ENCODE results near the gene UTF1. TPM values are rescaled to one million over a fixed set of nuclear protein-coding genes. Genes with fewer than 3 reads are reported as not detected.

UTF1 gene
- total RNA-seq, 4 donors from 2014 or later = not detected

DNA sequence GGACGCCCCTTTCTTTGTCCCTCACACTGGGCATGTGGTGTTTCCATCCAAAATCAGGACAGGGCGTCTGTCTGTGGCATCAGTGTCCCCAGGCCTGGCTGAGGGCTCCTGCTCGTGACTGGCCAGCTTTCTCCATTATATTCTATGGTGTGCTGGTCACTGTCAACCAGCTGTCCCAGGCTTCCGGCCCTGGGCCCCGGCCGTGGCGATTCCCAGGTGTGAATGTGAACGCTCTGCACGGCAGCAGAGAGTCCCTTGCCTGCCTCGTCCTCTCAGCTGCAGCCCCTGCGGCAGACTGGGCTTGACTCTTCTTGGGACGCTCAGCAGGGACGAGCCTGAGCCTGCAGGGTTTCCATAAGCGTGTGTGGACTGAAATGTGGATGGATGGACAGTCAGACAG is 5.9 kb upstream of the UTF1 start:
- Histone ChIP-seq H3K4me1 (peaks cover 4 to 8% of the 10 kb centered on the region in 2 donors), H3K9me3 (no peaks in the 10 kb centered on the region), H3K36me3 (no peaks in the 10 kb centered on the region), H3K27ac (no peak overlapping the region), H3K4me3 (replicated peaks in 1 of 3) (no peak overlapping the region), H3K27me3 (peaks cover under 1% of the 10 kb centered on the region)
- DNase-seq = no peak
- TF ChIP-seq, protein P1, sequence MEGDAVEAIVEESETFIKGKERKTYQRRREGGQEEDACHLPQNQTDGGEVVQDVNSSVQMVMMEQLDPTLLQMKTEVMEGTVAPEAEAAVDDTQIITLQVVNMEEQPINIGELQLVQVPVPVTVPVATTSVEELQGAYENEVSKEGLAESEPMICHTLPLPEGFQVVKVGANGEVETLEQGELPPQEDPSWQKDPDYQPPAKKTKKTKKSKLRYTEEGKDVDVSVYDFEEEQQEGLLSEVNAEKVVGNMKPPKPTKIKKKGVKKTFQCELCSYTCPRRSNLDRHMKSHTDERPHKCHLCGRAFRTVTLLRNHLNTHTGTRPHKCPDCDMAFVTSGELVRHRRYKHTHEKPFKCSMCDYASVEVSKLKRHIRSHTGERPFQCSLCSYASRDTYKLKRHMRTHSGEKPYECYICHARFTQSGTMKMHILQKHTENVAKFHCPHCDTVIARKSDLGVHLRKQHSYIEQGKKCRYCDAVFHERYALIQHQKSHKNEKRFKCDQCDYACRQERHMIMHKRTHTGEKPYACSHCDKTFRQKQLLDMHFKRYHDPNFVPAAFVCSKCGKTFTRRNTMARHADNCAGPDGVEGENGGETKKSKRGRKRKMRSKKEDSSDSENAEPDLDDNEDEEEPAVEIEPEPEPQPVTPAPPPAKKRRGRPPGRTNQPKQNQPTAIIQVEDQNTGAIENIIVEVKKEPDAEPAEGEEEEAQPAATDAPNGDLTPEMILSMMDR (IDR thresholded peaks at IDR 0.05) = no peak
- TF ChIP-seq POLR2A (IDR thresholded peaks at IDR 0.05) = no peak
- intact Hi-C loops (cut with DNase I) = no loop called here
- 66% methylated on average over 11 to 13 of the region's 14 CpGs for WGBS, 2 donors

DNA sequence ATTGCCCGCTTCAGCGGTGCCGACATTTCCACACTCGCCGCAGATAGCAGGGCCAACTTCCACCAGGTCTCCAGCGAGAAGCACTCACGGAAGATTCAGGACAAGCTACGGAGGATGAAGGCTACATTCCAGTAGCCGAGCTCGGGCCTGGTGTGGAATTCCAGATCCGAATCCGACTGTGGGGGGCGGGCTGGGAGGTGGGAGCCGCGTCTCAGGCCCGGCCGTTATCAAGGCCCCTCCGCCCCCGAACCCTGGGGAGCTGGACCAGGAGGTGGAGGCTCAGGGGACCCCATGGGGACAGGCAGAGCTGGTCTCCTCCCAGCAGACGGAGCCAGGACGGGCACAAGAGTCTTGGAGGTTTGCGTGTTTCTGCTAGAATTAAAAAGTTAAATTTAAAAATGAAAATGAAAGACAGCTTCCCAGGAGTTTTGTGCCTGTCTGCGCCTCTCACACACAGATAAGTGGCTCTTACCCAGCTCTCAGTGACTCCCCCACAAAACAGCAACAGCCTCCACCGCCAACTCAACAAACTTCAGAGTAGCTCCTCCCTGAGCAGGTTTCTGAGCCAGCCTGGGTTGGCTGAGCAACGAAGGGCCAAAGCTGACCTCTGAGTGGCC is 5.2 kb upstream of the UTF1 start:
- Histone ChIP-seq H3K27me3 (peaks cover 8% of the 10 kb centered on the region), H3K36me3 (no peaks in the 10 kb centered on the region), H3K27ac (peak overlapping the region in 2 of 3 donors; percentile 49 to 51), H3K4me1 (peaks cover 4 to 13% of the 10 kb centered on the region in 2 donors), H3K9me3 (no peaks in the 10 kb centered on the region), H3K4me3 (replicated peaks in 1 of 3) (peak overlapping the region in 2 of 3 donors; percentile 31 to 34)
- 12 to 28% methylated on average over 11 to 22 of the region's 25 CpGs for WGBS, 2 donors
- intact Hi-C loops (cut with DNase I) = no loop called here
- no peak for TF ChIP-seq POLR2A (IDR thresholded peaks at IDR 0.05)
- TF ChIP-seq, protein P1 (IDR thresholded peaks at IDR 0.05) = no peak
- DNase-seq = peak; percentile 78

DNA sequence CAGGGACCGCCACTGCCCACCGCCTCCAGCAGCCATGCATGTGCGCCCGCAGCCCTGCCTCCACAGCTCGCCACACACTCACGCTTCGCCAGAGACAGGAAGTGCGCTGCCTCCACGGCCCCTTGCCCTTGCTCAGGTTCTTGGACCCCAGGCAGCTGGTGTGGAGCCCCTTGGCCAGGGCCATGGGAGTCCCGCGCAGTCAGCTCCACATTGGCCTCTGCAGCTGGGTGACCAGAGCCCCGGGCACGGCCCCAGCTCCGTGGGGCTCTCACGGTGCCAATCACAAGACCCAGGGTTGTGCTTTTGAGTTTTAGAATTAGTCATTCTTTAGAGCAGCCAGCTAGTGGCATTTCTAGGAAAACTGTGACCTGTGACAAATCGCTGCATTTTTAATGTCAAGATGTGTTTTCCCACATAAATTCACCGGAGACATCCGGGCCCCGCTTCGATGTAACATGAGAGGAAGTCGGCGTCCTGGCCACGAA is 4.3 kb upstream of the UTF1 start:
- intact Hi-C loops (cut with DNase I) = no loop called here
- 70 to 72% methylated on average over 17 to 23 of the region's 23 CpGs for WGBS, 2 donors
- TF ChIP-seq POLR2A (IDR thresholded peaks at IDR 0.05) = no peak
- TF ChIP-seq, protein P1 (IDR thresholded peaks at IDR 0.05) = no peak
- Histone ChIP-seq H3K9me3 (no peaks in the 10 kb centered on the region), H3K4me3 (replicated peaks in 1 of 3) (no peak overlapping the region), H3K27ac (peak overlapping the region in 1 of 3 donors; percentile 51), H3K4me1 (peaks cover 4 to 18% of the 10 kb centered on the region in 2 donors), H3K36me3 (no peaks in the 10 kb centered on the region), H3K27me3 (peaks cover 9% of the 10 kb centered on the region)
- DNase-seq = peak; percentile 10 to 22

DNA sequence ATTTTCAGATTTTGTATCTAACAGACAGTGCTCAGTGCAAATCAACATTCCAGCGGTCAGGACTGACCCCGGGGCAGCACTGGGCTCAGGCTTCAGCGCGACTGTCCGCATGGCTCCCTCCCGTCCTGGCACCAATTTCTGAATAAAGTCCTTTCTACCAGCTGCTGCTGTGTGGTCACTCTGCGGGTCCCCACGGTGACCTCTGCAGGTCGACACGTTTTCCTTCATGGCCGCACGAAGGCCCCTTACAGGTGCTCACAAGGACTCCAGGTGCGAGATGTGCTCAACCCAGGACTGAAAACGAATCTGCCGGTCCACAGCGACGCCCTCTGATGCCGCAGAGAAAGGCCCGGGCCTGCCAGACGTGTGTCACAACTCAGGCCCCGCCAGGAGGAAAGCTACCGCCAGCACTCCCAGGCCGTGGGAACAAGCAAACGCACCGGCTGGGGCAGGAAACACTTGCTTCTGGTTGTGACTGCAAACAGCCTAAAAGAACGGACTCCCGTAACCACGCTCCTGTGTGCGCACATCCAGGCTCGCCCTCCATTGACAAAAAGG is 3.7 kb upstream of the UTF1 start:
- 79 to 88% methylated on average over 23 to 30 of the region's 30 CpGs for WGBS, 2 donors
- intact Hi-C loops (cut with DNase I) = no loop called here

More for the DNA sequence above, 3.7 kb upstream of the UTF1 start:
- Histone ChIP-seq H3K27me3 (peaks cover 11% of the 10 kb centered on the region), H3K4me3 (replicated peaks in 1 of 3) (no peak overlapping the region), H3K36me3 (no peaks in the 10 kb centered on the region), H3K27ac (no peak overlapping the region), H3K4me1 (peaks cover 4 to 20% of the 10 kb centered on the region in 2 donors), H3K9me3 (no peaks in the 10 kb centered on the region)
- no peak for DNase-seq
- TF ChIP-seq POLR2A (IDR thresholded peaks at IDR 0.05) = no peak
- TF ChIP-seq, protein P1 (IDR thresholded peaks at IDR 0.05) = no peak
